IMR-90 (cell line): ENCODE results near the gene ABI3. TPM values are rescaled to one million over a fixed set of nuclear protein-coding genes. Genes with fewer than 3 reads are reported as not detected.

Experiments used
- ATAC-seq: fragments of 200-7000 bp; cut with Tn5 transposase; 2 replicates; pipeline ENCODE4 v1.9.1; 2020; ENCODE audit warnings: low read depth, mild to moderate bottlenecking, moderate library complexity
- BruUV-seq: library from RNA; stranded (reverse); fragments of 400-500 nt; replicated peaks from 2 replicates; lab custom pipeline; 2021; lab: Mats Ljungman, UMichigan
- CTCF ChIA-PET: fragments of 300-600 bp; formaldehyde crosslinking; extraction: SDS; loops from one replicate; lab custom pipeline; 2021; ENCODE audit warnings: antibody characterized with exemption; lab: Yijun Ruan, JAX
- POLR2A ChIA-PET: fragments of 300-600 bp; sonication (Branson Sonifier 250); formaldehyde crosslinking; loops from one replicate; lab custom pipeline; 2022; ENCODE audit warnings: antibody characterized with exemption; ENCODE audit not compliant: unreplicated experiment; lab: Charles Lee
- DNase-seq: peaks from one replicate; pipeline ENCODE4 v3.0.0; 2013
- H2AFZ ChIP-seq: replicated peaks from 2 replicates; pipeline ENCODE3; 2013; ENCODE audit warnings: low read length, mild to moderate bottlenecking; ENCODE audit not compliant: poor library complexity
- H2AK5ac ChIP-seq: 2 replicates; pipeline ENCODE4 v1.6.1; 2013; ENCODE audit warnings: low read depth, low read length, inconsistent platforms
- H2AK9ac ChIP-seq: replicated peaks from 2 replicates; pipeline ENCODE3; 2013; ENCODE audit warnings: mild to moderate bottlenecking, low read depth, low read length, moderate library complexity; ENCODE audit not compliant: poor library complexity
- H2BK120ac ChIP-seq: 2 replicates; pipeline ENCODE4 v1.6.1; 2013; ENCODE audit warnings: low read depth, low read length, inconsistent platforms
- H2BK15ac ChIP-seq: 3 replicates; pipeline ENCODE4 v1.6.1; 2013; ENCODE audit warnings: low read depth, low read length, inconsistent platforms
- H2BK20ac ChIP-seq: 2 replicates; pipeline ENCODE4 v1.6.1; 2013; ENCODE audit warnings: low read depth, mild to moderate bottlenecking, inconsistent platforms, low read length, moderate library complexity
- H2BK5ac ChIP-seq: 2 replicates; pipeline ENCODE4 v1.6.1; 2013; ENCODE audit warnings: mild to moderate bottlenecking, low read depth, low read length, inconsistent platforms; ENCODE audit not compliant: poor library complexity, severe bottlenecking
- H3K14ac ChIP-seq: replicated peaks from 2 replicates; pipeline ENCODE4 v1.6.1; 2013; ENCODE audit warnings: low read depth, low read length, inconsistent platforms
- H3K18ac ChIP-seq: 2 replicates; pipeline ENCODE4 v1.6.1; 2013; ENCODE audit warnings: low read depth, low read length, control low read depth
- H3K23ac ChIP-seq: 2 replicates; pipeline ENCODE4 v1.6.1; 2013; ENCODE audit warnings: low read depth, low read length, inconsistent platforms
- H3K27ac ChIP-seq: 2 replicates; pipeline ENCODE4 v1.5.1; 2013; ENCODE audit warnings: mild to moderate bottlenecking, control low read depth, low read length; ENCODE audit not compliant: insufficient read depth
- H3K27me3 ChIP-seq: 2 replicates; pipeline ENCODE4 v1.6.1; 2013; ENCODE audit warnings: low read length; ENCODE audit not compliant: control insufficient read depth, insufficient read depth
- H3K36me3 ChIP-seq: 2 replicates; pipeline ENCODE4 v1.6.1; 2013; ENCODE audit warnings: low read length, mixed read lengths; ENCODE audit not compliant: control insufficient read depth, insufficient read depth
- H3K4ac ChIP-seq: 2 replicates; pipeline ENCODE4 v1.6.1; 2013; ENCODE audit warnings: low read depth, low read length, inconsistent platforms
- H3K4me1 ChIP-seq: 2 replicates; pipeline ENCODE4 v1.6.1; 2013; ENCODE audit warnings: low read length, mixed read lengths; ENCODE audit not compliant: control insufficient read depth, insufficient read depth
- H3K4me2 ChIP-seq: 2 replicates; pipeline ENCODE4 v1.6.1; 2013; ENCODE audit warnings: low read depth, mild to moderate bottlenecking, control low read depth, low read length, moderate library complexity
- H3K4me3 ChIP-seq: 2 replicates; pipeline ENCODE4 v1.5.1; 2013; ENCODE audit warnings: low read depth, mild to moderate bottlenecking, control low read depth, low read length, moderate library complexity; ENCODE audit not compliant: insufficient read depth
- H3K56ac ChIP-seq: 2 replicates; pipeline ENCODE4 v1.6.1; 2013; ENCODE audit warnings: low read length, inconsistent platforms; ENCODE audit not compliant: insufficient read depth; ENCODE audit errors: extremely low read depth
- H3K79me1 ChIP-seq, 2 experiments: 2 replicates each; pipeline ENCODE4 v1.6.1; 2013; ENCODE audit warnings: low read length in 2 of 2, inconsistent platforms in 1 of 2, low read depth in 1 of 2
- H3K9ac ChIP-seq: 2 replicates; pipeline ENCODE4 v1.6.1; 2013; ENCODE audit warnings: low read depth, low read length, control low read depth
- H3K9me1 ChIP-seq: 2 replicates; pipeline ENCODE4 v1.6.1; 2013; ENCODE audit warnings: low read length, inconsistent platforms; ENCODE audit not compliant: insufficient read depth
- H3K9me3 ChIP-seq: 2 replicates; pipeline ENCODE4 v1.6.1; 2013; ENCODE audit warnings: low read length; ENCODE audit not compliant: control insufficient read depth, insufficient read depth
- H4K20me1 ChIP-seq: 2 replicates; pipeline ENCODE4 v1.6.1; 2013; ENCODE audit warnings: low read length, inconsistent platforms; ENCODE audit not compliant: insufficient read depth
- H4K5ac ChIP-seq: 2 replicates; pipeline ENCODE4 v1.6.1; 2013; ENCODE audit warnings: mild to moderate bottlenecking, low read depth, low read length, control low read depth
- H4K8ac ChIP-seq, 2 experiments: 2 replicates each; pipeline ENCODE4 v1.6.1; 2013; ENCODE audit warnings: low read depth in 2 of 2, low read length in 2 of 2, control low read depth in 1 of 2, inconsistent platforms in 1 of 2
- H4K91ac ChIP-seq: 2 replicates; pipeline ENCODE4 v1.6.1; 2013; ENCODE audit warnings: low read depth, low read length, inconsistent platforms; ENCODE audit not compliant: insufficient read depth
- BHLHE40 ChIP-seq: fragments of 150-350 bp; IDR thresholded peaks from 2 replicates; pipeline ENCODE4 v1.6.1; 2016; ENCODE audit warnings: mild to moderate bottlenecking, low read depth, low read length
- CEBPB ChIP-seq: IDR thresholded peaks from 2 replicates; pipeline ENCODE4 v1.6.1; 2012; ENCODE audit warnings: low read depth, low read length, improper control_type of control experiment
- CHD1 ChIP-seq: IDR thresholded peaks from 2 replicates; pipeline ENCODE4 v1.6.1; 2012; ENCODE audit warnings: low read depth, low read length, improper control_type of control experiment
- FOS ChIP-seq: fragments of 150-350 bp; IDR thresholded peaks from 2 replicates; pipeline ENCODE4 v1.6.1; 2016; ENCODE audit warnings: low read depth, low read length
- MAFK ChIP-seq: IDR thresholded peaks from 2 replicates; pipeline ENCODE4 v1.6.1; 2012; ENCODE audit warnings: low read depth, low read length, improper control_type of control experiment
- MAZ ChIP-seq: IDR thresholded peaks from 2 replicates; pipeline ENCODE4 v1.6.1; 2012; ENCODE audit warnings: low read depth, mild to moderate bottlenecking, low read length, improper control_type of control experiment, moderate library complexity, borderline replicate concordance
- MXI1 ChIP-seq: IDR thresholded peaks from 2 replicates; pipeline ENCODE4 v1.6.1; 2012; ENCODE audit warnings: low read depth, mild to moderate bottlenecking, low read length, moderate library complexity, borderline replicate concordance
- NFE2L2 ChIP-seq: fragments of 150-350 bp; IDR thresholded peaks from 2 replicates; pipeline ENCODE4 v1.6.1; 2016; ENCODE audit warnings: low read depth, mild to moderate bottlenecking, low read length
- RAD21 ChIP-seq: IDR thresholded peaks from 2 replicates; pipeline ENCODE4 v1.6.1; 2012; ENCODE audit warnings: low read length, improper control_type of control experiment
- RCOR1 ChIP-seq: IDR thresholded peaks from 2 replicates; pipeline ENCODE4 v1.6.1; 2012; ENCODE audit warnings: mild to moderate bottlenecking, low read length, improper control_type of control experiment; ENCODE audit not compliant: insufficient replicate concordance
- RFX5 ChIP-seq: IDR thresholded peaks from 2 replicates; pipeline ENCODE4 v1.8.0; 2012; ENCODE audit warnings: low read depth, mild to moderate bottlenecking, low read length, moderate library complexity
- SMC3 ChIP-seq: fragments of 150-350 bp; IDR thresholded peaks from 2 replicates; pipeline ENCODE4 v1.6.1; 2016; ENCODE audit warnings: low read depth, mild to moderate bottlenecking, antibody characterized with exemption, low read length, moderate library complexity
- WGBS, 2 experiments: methylation state at CpG; one replicate each; pipeline versions ENCODE4 v1.1.5 to v1.1.7; 2013; ENCODE audit warnings: missing lambda C conversion rate in 2 of 2; ENCODE audit not compliant: insufficient read length in 1 of 2; ENCODE audit errors: extremely low coverage in 2 of 2; 5-methylcytosine and 5-hydroxymethylcytosine counted together
- dilution Hi-C: fragments of 300-500 bp; cut with HindIII; formaldehyde crosslinking; loops from one replicate; pipeline ENCODE4 v1.14.3; 2018; ENCODE audit warnings: low sequenced_read_pairs; ENCODE audit not compliant: unreplicated experiment
- in situ Hi-C: fragments of 300-500 bp; cut with MboI; formaldehyde crosslinking; loops from 3 replicates; pipeline ENCODE4 v1.14.3; 2019; ENCODE audit warnings: low sequenced_read_pairs, inconsistent platforms, mixed read lengths
- intact Hi-C: fragments of 100-400 bp; cut with micrococcal nuclease; formaldehyde crosslinking; loops from 2 replicates; pipeline ENCODE4 v1.10.0; 2022
- polyA plus RNA-seq, 3 experiments: library from polyadenylated mRNA; depleted of rRNA; stranded (reverse); fragments of >200 nt; gene quantifications; 2 replicates each; pipeline ENCODE4 v1.2.3, GENCODE V29; 2012; ENCODE audit warnings: low replicate concordance in 1 of 3
- total RNA-seq: library from RNA; depleted of rRNA; stranded (reverse); fragments of >200 nt; gene quantifications from 2 replicates; pipeline ENCODE4 v1.2.3, GENCODE V29; 2012
- TF ChIP-seq, protein P1 (sequence below): fragments of 150-350 bp; IDR thresholded peaks from 2 replicates; pipeline ENCODE4 v1.6.1; 2017; ENCODE audit warnings: mild to moderate bottlenecking, antibody characterized with exemption, low read length, low read depth

ABI3 gene
- total and polyA plus RNA-seq, 2 of the 4 experiments (the other 2 are of a cell fraction): 1.1 to 1.2 TPM

DNA sequence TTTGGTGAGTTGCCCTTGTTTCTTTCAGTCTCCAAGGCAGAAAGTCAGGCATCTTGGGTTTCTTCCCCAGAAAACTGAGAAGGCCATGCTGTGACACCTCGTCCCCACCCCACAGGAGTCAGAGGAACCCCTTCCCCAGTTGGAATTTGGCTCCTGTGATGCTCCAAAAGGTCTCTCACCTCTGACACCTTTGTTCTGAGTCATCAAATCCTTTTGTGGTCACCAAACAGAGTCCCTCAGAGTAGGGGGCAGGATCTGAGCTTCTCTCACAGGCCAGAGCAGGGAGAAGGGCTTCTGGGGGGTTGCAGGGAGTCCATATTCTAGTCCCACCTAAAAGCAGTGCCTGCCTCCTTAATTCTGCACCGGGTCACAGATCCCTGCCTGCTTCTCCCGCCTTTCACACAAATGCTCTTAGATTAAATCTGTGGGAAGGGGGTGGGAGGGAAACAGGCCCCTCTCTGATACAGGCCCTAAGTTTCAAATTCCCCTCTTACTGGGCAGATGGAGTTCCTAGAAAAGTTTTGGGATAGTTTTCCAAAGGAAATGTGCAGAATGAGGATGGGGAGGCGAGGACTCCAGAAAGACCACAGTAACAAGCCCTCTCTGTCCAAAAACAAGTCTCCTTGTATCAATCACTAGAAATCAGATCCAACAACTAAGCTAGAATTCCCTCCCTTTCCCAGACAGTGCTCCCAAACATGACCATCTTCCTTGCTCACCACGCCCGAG, 18.7 kb downstream of the ABI3 start (continued):
- no peak for TF ChIP-seq RFX5

GRCh38 chr17:49229805-49230600, 19.5 kb downstream of the ABI3 start:
- dilution Hi-C loops: no loop called here
- Histone ChIP-seq H3K9me1 (no peaks in the 10 kb centered on the region), H3K9ac (peak overlapping the region; percentile 47), H2AK5ac (no peak overlapping the region), H3K36me3 (no peaks in the 10 kb centered on the region), H2AK9ac (peak overlapping the region; percentile 87), H3K23ac (peak overlapping the region; percentile 59; the same call in 1 of the 2 replicates), H3K4me2 (peak overlapping the region; percentile 74), H3K4me1 (no peaks in the 10 kb centered on the region), H3K56ac (no peak overlapping the region; the same call in 1 of the 2 replicates), H2BK120ac (no peak overlapping the region), H3K79me1 (no peaks in the 10 kb centered on the region), H2BK5ac (no peak overlapping the region), H2BK15ac (no peak overlapping the region), H3K18ac (no peak overlapping the region), H3K14ac (peak overlapping the region; percentile 76; the same call in 1 of the 2 replicates), H2AFZ (peak overlapping the region; percentile 98), H4K91ac (no peak overlapping the region), H4K20me1 (no peaks in the 10 kb centered on the region), H4K8ac (peak overlapping the region in 1 of 2 experiments; percentile 66; a peak in 1 of 4 replicates), H3K9me3 (no peaks in the 10 kb centered on the region), H4K5ac (no peak overlapping the region), H2BK20ac (no peak overlapping the region), H3K4me3 (peak overlapping the region; percentile 91), H3K27me3 (peaks cover 28% of the 10 kb centered on the region), H3K4ac (peak overlapping the region; percentile 51), H3K27ac (no peak overlapping the region; the same call in 1 of the 2 replicates)
- ChIA-PET POLR2A (no interaction called here), CTCF (interaction anchor here (0.7 kb wide), 1 partner anchor 194 kb away, joined by 4 read pairs; no protein-coding TSS in a partner anchor)
- BruUV-seq: no TSS peak
- ATAC-seq (peak; percentile 25), DNase-seq (no peak)
- in situ Hi-C loops: no loop called here
- WGBS, 2 experiments: 29% methylated on average over 6 of the region's 36 CpGs; no CpG with 5 or more reads in 1 of the 2 experiments
- intact Hi-C loops: loop anchor here (5.0 kb wide), 3 partner anchors 38 to 168 kb away; no protein-coding TSS in a partner anchor
- no peak for TF ChIP-seq MAFK
- TF ChIP-seq RFX5: no peak
- TF ChIP-seq CHD1: no peak
- no peak for TF ChIP-seq MXI1
- no peak for TF ChIP-seq SMC3
- TF ChIP-seq RAD21: no peak
- no peak for TF ChIP-seq RCOR1
- TF ChIP-seq FOS: no peak
- TF ChIP-seq, protein P1, sequence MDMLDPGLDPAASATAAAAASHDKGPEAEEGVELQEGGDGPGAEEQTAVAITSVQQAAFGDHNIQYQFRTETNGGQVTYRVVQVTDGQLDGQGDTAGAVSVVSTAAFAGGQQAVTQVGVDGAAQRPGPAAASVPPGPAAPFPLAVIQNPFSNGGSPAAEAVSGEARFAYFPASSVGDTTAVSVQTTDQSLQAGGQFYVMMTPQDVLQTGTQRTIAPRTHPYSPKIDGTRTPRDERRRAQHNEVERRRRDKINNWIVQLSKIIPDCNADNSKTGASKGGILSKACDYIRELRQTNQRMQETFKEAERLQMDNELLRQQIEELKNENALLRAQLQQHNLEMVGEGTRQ: no peak
- TF ChIP-seq MAZ: no peak
- no peak for TF ChIP-seq BHLHE40
- no peak for TF ChIP-seq NFE2L2
- TF ChIP-seq CEBPB: no peak
